Psoas muscle (tissue), 8 donors: ENCODE results near the gene SMAD7. TPM values are rescaled to one million over a fixed set of nuclear protein-coding genes. Genes with fewer than 3 reads are reported as not detected.
A peak's percentile ranks its signal among the peaks of the same experiment; 100 is the strongest.

ENCODE experiments used
- ATAC-seq, 4 donors: fragments of 200-7000 bp; cut with Tn5 transposase; one replicate each; pipeline ENCODE4 v1.9.1; 2020; ENCODE audit warnings: moderate library complexity in 3 of 4, mild to moderate bottlenecking in 2 of 4
- DNase-seq, 2 donors: peaks; one replicate each; pipeline ENCODE4 v3.0.0-alpha.2; 2020
- H3K27ac ChIP-seq: fragments of 200-600 bp; one replicate; pipeline ENCODE4 v1.8.0; 2022
- H3K27me3 ChIP-seq, 3 donors: fragments of 200-600 bp in 1 of 3; one replicate each; pipeline versions ENCODE4 v1.6.1 to v1.8.0; 2013 to 2022; ENCODE audit warnings: low read length in 2 of 3, mild to moderate bottlenecking in 2 of 3, moderate library complexity in 1 of 3; ENCODE audit not compliant: insufficient read depth in 3 of 3
- H3K36me3 ChIP-seq, 2 donors: fragments of 200-600 bp in 1 of 2; one replicate each; pipeline versions ENCODE4 v1.6.1 to v1.8.0; 2013 to 2022; ENCODE audit warnings: low read depth in 1 of 2, mild to moderate bottlenecking in 1 of 2, moderate library complexity in 1 of 2; ENCODE audit not compliant: insufficient read depth in 1 of 2
- H3K4me1 ChIP-seq: fragments of 200-600 bp; one replicate; pipeline ENCODE4 v1.8.0; 2022
- H3K4me3 ChIP-seq: fragments of 200-600 bp; one replicate; pipeline ENCODE4 v1.8.0; 2022; ENCODE audit warnings: mild to moderate bottlenecking
- H3K9me3 ChIP-seq: fragments of 200-600 bp; one replicate; pipeline ENCODE4 v1.8.0; 2022
- CTCF ChIP-seq: fragments of 200-600 bp; IDR thresholded peaks from one replicate; pipeline ENCODE4 v1.8.0; 2022; ENCODE audit warnings: antibody characterized with exemption
- WGBS, 3 donors: extraction: QIAGEN DNeasy Blood & Tissue Kit; methylation state at CpG; one replicate each; pipeline versions ENCODE4 v1.1.6 to v1.1.7; 2013; 5-methylcytosine and 5-hydroxymethylcytosine counted together
- intact Hi-C, 2 donors: fragments of 100-400 bp; cut with DNase I; formaldehyde crosslinking; loops; one replicate each; pipeline versions ENCODE4 v1.11.0 to v1.14.2; 2022
- polyA plus RNA-seq, 3 donors: library from polyadenylated mRNA; stranded (reverse); fragments of 200-250 nt; gene quantifications; one replicate each; pipeline ENCODE4 v1.2.3, GENCODE V29; 2013
- total RNA-seq, 4 donors: library from RNA; stranded (reverse); fragmentation: NEBNext Ultra II Directional in 2 of 4; extraction: Animal tissue kit (Norgen Biotek cat#: 25700) in 2 of 4; gene quantifications; one replicate each; pipeline versions ENCODE4 v1.2.1 to v1.2.4, GENCODE V29; 2021 to 2023
- donor health status: healthy with polysubstance abuse.
- donor health status: DM: no; HTN: no; CAD: no; lungs with moderate emphysema.
- donor health status: Bipolar disorder and iron deficiency.
- donor health status: healthy.
- donor health status: DM: yes; HTN: yes; CAD: no.
- donor health status: DM: no; HTN: no; CAD: no.
- donor health status: DM: no; HTN: no; CAD: no.
- donor health status: DM: yes; HTN: yes; CAD: no.

SMAD7 gene
- total and polyA plus RNA-seq, 7 donors = 5.4 to 14.7 (median 8.4) TPM

DNA sequence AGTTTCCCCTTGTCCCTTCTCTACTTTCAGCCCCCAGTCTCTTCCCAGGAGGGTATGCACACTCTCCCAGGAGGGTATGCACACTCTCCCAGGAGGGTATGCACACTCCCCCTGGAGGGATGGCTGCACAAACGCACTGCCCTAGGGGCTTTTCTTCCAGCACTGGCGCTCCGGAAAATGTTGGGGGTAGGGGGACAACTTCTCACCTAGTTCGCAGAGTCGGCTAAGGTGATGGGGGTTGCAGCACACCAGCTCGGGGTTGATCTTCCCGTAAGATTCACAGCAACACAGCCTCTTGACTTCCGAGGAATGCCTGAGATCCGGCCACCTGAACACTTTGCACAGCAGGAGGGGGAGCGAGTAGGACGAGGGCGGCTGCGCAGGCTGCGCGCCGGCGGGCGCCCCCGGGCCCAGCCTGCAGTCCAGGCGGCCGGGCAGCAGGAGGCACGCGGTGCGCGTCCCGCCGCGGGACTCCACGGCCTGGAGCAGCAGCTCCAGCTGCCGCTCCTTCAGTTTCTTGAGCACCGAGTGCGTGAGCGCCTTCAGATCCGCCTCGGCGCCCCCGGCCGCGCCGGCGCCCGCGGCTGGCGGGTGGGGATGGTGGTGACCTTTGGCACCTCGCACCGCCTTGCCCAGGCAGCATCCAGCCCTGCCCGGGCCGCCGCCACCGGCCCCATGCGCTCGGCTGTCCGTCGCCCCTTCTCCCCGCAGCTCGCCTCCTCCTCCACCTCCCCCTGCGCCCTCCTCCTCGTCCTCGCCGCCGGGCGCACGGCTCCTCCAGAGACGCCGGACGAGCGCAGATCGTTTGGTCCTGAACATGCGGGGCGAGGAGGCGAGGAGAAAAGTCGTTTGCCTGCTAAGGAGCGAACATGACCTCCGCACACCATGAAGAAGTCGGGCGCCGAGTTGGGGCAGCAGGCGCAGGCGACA is 894 bp downstream of the SMAD7 start:
- DNase-seq (peak in 1 of 2 donors; percentile 68), ATAC-seq (peak in 3 of 4 donors; percentile 23 to 33 (median 24))
- H3K27ac ChIP-seq = peak overlapping the region; percentile 99
- H3K4me3 ChIP-seq = peak overlapping the region; percentile 79
- H3K4me1 ChIP-seq = peaks cover 42% of the 10 kb centered on the region
- intact Hi-C loops = loop anchor here in 1 of 2 donors (5.0 to 10.0 kb wide), 2 partner anchors 178 to 275 kb away; no protein-coding TSS in a partner anchor
- H3K36me3 ChIP-seq = no peaks in the 10 kb centered on the region
- no peaks in the 10 kb centered on the region for H3K27me3 ChIP-seq
- WGBS, 3 donors = 1 to 2% (median 2%) methylated on average over 58 to 79 of the region's 79 CpGs
- peak; percentile 43 for TF ChIP-seq CTCF
- no peaks in the 10 kb centered on the region for H3K9me3 ChIP-seq

GRCh38 chr18:48949050-48949605 is 1.6 kb downstream of the SMAD7 start:
- no peaks in the 10 kb centered on the region for H3K9me3 ChIP-seq
- no peaks in the 10 kb centered on the region for H3K36me3 ChIP-seq
- ATAC-seq = no peak
- peak overlapping the region; percentile 99 for H3K27ac ChIP-seq
- peak overlapping the region; percentile 79 for H3K4me3 ChIP-seq
- peaks cover 47% of the 10 kb centered on the region for H3K4me1 ChIP-seq
- intact Hi-C loops = loop anchor here in 1 of 2 donors (5.0 kb wide), 1 partner anchor 177 kb away; no protein-coding TSS in a partner anchor
- no peak for TF ChIP-seq CTCF
- DNase-seq = peak in 1 of 2 donors; percentile 74
- H3K27me3 ChIP-seq = no peaks in the 10 kb centered on the region
- 26 to 35% (median 31%) methylated on average over 27 of the region's 27 CpGs for WGBS, 3 donors

DNA sequence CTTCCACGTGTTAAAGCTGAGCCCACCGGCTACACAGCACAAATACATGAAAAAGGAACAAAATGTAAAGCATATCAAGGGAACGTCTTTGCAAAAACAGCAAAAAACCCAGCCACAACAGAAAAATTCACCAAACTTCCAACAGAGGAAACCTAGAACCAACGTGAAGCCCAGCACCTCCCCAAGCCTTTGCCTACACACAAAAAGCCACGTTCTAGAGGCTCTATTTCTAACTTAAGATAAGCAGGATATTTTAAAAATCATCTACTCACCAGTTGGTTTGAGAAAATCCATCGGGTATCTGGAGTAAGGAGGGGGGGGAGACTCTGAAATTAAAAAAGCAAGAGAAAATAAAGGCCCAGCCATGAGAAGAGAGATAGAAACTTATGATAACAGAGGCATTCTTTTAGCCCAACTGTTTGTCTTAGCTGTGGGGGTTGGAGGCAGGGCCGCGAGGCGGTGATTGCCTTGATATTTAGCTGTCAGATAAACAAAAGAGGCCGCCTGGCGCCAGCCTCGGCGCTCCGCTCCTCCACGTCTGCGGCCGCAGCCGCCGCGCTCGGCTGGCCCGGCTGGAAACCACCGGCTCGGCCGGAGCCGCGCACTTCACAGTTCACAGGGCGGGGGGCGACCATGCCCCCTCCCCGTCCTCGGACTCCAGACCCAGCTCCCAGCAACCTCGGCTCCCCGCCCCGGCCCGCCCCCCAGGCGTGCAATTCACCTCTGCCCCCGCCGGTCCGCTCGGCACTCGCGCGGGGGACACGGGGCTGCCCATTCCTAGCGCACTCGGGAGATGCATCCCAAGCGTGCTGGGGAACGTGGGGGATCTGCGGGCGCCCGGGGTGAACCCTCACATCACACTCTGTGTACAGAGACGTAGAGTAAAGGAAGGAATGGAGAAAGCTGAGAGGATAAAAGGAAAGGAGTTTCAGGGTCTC is 2.4 kb downstream of the SMAD7 start:
- Histone ChIP-seq H3K4me3 (peak overlapping the region; percentile 79), H3K36me3 (no peaks in the 10 kb centered on the region), H3K9me3 (no peaks in the 10 kb centered on the region), H3K4me1 (peaks cover 53% of the 10 kb centered on the region), H3K27ac (peak overlapping the region; percentile 99), H3K27me3 (no peaks in the 10 kb centered on the region)
- no peak for ATAC-seq
- TF ChIP-seq CTCF = no peak
- intact Hi-C loops = loop anchor here in 1 of 2 donors (5.0 kb wide), 1 partner anchor 176 kb away; no protein-coding TSS in a partner anchor
- WGBS, 3 donors = 30 to 44% (median 32%) methylated on average over 49 to 52 of the region's 52 CpGs
- DNase-seq = peak; percentile 43 to 75

GRCh38 chr18:48947560-48947959 is 3.2 kb downstream of the SMAD7 start:
- peak overlapping the region; percentile 79 for H3K4me3 ChIP-seq
- H3K9me3 ChIP-seq = no peaks in the 10 kb centered on the region
- intact Hi-C loops = loop anchor here in 1 of 2 donors (5.0 kb wide), 1 partner anchor 175 kb away; no protein-coding TSS in a partner anchor
- peak overlapping the region; percentile 99 for H3K27ac ChIP-seq
- H3K4me1 ChIP-seq = peaks cover 56% of the 10 kb centered on the region
- ATAC-seq (no peak), DNase-seq (peak; percentile 51 to 79)
- H3K36me3 ChIP-seq = peaks cover 0 to under 1% of the 10 kb centered on the region in 2 donors
- H3K27me3 ChIP-seq = no peaks in the 10 kb centered on the region
- 11 to 25% (median 23%) methylated on average over 3 of the region's 3 CpGs for WGBS, 3 donors
- no peak for TF ChIP-seq CTCF
